Effector CD4-positive, alpha-beta T cell (primary cell): ENCODE results near the gene TBXA2R.
"Not testable (repeated sequence)": the region's sequence is repeated elsewhere in the genome, so short reads cannot be mapped to it uniquely, and the experiment has no call there.

ENCODE experiments used
- DNase-seq: peaks from one replicate; pipeline ENCODE4 v3.0.0-alpha.2; 2020

The TBXA2R gene

GRCh38 chr19:3604227-3604986, 2.3 kb downstream of the TBXA2R start:
- no peak for DNase-seq

GRCh38 chr19:3603121-3603811, 3.4 kb downstream of the TBXA2R start:
- DNase-seq, result no peak

- DNase-seq, result no peak
These were observed 5.7 kb downstream of the TBXA2R start for GRCh38 chr19:3601021-3601420.

- no peak for DNase-seq
These were observed 6.9 kb downstream of the TBXA2R start for GRCh38 chr19:3599776-3600187.

DNA sequence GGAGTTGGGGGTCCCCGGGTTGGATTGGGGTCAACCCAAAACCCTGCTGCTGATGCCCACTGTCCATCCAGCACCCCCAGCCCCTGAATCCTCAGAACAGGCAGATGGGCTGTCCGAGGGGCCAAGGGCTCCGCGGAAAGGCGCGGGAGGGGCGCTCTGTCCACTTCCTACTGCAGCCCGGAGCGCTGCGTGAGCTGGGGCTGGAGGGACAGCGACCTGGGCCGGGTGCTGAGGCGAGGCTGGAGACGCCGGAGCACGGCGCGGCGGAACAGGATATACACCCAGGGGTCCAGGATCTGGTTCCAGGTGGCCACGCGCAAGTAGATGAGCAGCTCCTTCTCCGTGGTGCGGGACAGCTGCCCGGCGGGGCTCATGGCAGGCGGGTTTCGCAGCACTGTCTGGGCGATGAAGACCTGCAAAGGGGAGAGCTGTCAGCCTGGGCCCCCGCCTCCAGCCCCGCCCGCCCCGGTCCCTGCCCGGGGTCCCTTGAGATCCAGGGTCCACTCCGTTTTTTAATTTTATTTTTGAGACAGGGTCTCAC, 11.1 kb downstream of the TBXA2R start:
- DNase-seq, result no peak

GRCh38 chr19:3593156-3593555, 13.5 kb downstream of the TBXA2R start:
- no peak for DNase-seq

GRCh38 chr19:3591876-3592613, 14.6 kb downstream of the TBXA2R start:
- no peak for DNase-seq

GRCh38 chr19:3590991-3591659, 15.6 kb downstream of the TBXA2R start:
- no peak for DNase-seq

DNA sequence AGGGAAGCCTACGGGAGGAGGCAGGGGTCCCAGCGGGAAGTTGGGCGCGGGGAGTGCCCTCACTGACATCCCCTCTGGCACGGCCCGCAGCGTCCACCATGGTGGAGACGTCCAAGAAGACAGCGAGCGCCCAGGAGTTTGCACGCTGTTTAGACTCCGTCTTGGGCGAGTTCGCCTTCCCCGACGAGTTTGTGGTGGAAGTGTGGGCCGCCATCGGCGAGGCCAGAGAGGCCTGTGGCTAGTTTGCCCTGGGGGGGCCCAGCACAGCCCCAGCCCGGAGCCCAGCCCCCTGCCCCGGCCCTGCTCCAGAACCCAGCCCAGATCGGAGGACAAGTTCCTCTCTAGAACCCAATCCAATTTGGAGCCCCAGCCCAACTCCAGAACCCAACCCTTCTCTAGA, 16.7 kb downstream of the TBXA2R start:
- no peak for DNase-seq

DNA sequence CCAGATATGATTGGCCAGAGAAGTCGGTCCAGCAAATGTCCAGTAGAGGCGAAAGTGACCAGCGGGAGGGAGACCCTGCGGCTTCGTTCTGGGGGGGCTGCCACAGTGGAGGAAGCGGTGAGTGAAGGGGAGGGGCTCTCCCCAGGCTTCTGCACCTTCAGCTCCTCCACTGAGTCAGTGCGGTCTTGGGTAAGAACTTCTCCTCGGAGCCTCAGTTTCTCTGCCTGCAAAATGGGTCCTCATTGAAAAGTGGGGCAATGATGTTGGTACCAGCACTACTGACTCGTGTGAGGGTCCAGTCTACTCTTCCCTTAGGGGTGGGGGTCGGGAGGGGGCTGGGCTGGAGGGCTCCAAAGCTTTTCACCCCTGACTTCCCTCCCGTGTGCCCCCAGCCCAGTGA, 17.2 kb downstream of the TBXA2R start:
- no peak for DNase-seq

DNA sequence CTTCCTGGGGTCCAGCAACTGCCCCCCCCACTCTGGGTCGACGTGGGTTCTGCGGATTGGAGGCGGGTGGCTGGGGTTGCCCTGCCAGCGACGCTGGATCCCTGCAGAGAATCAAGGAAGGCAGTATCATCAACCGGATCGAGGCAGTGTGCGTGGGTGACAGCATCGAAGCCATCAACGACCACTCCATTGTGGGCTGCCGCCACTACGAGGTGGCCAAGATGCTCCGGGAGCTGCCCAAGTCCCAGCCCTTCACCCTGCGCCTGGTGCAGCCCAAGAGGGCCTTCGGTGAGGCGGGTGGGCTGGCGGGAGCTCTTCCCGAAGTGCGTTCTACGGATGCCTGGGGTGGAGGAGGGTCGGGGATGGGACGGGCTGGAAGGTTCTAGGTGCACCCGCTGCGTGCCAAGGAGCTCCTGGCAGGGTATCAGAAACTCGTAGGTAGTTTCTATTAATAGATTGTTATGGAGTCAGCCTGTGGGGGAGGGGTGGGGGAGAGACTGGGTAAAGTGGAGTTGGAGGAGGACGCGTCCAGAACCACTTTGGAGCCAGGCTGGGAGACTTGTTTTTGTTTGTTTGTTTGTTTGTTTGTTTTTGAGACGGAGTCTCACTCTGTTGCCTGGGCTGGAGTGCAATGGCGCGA, 19.8 kb downstream of the TBXA2R start:
- DNase-seq, result no peak

- DNase-seq, result no peak
These were observed 20.5 kb downstream of the TBXA2R start for GRCh38 chr19:3586127-3586626.

DNA sequence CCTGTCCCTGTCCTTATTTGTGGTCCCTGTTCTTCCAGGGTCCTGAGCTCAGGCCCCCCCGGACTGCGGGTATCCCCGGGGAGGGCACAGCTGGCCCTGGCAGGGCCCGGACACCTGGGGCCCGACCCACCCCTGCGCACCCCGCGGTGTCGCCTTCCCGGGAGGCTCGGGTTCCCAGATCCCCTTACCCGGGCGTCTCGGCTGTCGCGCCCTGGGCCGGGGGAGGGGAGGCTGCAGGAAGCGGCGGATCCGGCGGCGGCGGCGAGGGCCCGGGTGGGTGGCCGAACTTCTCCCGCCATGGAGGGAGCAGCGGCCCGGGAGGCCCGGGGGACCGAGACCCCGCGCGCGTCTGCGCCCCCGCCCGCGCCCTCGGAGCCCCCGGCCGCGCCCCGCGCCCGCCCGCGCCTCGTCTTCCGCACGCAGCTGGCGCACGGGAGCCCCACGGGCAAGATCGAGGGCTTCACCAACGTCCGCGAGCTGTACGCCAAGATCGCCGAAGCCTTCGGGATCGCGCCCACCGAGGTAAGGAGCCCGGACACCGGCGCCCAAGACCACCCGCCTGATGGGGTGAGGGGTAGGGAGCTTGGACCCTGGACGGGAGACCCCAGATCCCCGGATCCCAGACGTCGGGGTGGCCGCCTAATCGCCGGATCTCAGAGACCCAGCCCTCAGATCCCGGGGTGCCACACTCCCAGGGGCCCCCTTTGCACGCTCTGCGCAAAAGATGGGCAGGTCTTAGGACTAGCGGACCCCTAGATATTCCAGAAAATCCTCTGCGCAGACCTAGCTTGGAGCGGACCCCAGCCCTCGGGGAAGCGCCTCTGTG, 21.2 kb downstream of the TBXA2R start, which contains the start of gene GIPC3:
TSS of gene GIPC3 (plus strand) at position 178 of the 826 bp plus-strand sequence. CDS start at position 298, 120 bp downstream.
- DNase-seq, result no peak

DNA sequence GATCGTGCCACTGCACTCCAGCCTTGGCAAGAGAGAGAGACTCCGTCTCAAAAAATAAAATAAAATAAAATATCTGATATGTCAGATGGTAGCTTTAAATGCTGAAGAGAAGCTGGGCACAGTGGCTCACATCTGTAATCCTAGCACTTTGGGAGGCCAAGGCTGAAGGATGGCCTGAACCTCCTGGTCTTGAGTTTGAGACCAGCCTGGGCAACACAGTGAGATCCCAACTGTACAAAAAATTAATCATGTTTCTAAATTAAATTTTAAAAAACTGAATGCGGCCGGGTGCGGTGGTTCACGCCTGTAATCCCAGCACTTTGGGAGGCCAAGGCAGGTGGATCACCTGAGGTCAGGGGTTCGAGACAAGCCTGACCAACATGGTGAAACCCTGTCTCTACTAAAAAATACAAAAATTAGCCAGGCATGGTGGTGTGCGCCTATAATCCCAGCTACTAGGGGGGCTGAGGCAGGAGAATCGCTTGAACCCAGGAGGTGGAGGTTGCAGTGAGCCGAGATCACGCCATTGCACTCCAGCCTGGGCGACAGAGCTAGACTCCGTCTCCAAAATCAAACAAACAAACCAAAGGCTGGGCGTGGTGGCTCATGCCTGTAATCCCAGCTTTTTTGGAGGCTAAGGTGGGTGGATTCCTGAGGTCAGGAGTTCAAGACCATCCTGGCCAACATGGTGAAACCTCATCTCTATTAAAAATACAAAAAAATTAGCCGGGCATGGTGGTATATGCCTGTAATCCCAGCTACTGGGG, 22.5 kb downstream of the TBXA2R start:
- DNase-seq, result not testable (repeated sequence)

GRCh38 chr19:3581792-3582191, 24.9 kb downstream of the TBXA2R start:
- DNase-seq, result not testable (repeated sequence)

DNA sequence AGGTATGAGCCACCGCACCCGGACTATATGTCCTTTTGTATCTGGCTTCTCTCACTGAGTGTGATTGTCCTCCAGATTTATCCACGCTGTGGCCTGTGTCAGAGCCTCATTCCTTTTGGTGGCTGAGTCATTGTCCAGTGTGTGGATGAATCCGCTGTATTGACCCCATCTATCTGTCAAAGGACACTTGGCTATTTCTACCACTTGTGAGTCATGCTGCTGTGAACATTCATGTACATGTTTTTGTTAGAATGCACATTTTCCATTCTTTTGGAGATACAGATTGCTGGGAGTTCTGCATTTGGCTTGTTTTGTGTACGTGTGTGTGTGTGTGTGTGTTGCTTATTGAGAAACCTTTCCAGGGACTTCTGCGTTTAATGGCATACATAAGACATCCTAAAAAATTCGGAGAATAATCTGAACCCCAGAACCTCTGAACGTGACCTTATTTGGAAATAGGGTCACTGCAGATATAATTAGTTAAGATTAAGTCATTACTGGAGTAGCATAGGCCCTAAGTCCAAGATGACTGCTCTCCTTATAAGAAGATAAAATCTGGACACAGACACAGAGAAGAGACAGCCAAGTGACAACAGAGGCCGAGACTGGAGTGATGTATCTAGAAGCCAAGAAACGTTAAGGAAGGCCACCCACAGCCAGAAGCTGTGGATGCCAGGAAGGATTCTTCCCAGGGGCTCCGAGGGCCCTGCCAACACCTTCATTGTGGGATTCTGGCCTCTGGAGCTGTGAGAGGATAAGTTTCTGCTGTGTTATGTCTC, 26.3 kb downstream of the TBXA2R start:
- DNase-seq, result no peak

- DNase-seq, result no peak
These were observed 28.3 kb downstream of the TBXA2R start for GRCh38 chr19:3578390-3578789.

GRCh38 chr19:3577723-3578344, 28.8 kb downstream of the TBXA2R start:
- DNase-seq, result no peak
